HG03097 (cell line): ENCODE data around the gene ADI1.
"Not testable (repeated sequence)": the region's sequence is repeated elsewhere in the genome, so short reads cannot be mapped to it uniquely, and the experiment has no call there.

Source experiments
- ATAC-seq: cut with Tn5 transposase; IDR thresholded peaks from one replicate; pipeline ENCODE4 v1.9.1; 2021; ENCODE audit not compliant: unreplicated experiment, low FRiP score

Gene ADI1

DNA sequence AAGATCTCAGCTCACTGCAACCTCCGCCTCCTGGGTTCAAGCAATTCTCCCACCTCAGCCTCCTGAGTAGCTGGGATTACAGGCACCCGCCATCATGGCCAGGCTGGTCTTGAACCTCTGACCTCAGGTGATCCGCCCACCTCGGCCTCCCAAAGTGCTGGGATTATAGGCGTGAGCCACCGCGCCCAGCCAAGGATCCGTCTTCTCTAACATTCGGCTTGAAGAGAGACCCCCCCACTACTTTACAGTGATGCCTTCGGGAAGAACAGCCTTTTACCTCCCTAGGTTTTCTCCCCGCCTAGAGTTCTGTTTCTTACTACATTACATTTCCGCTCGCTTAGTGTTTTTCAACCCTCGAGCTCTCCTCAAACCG lies 22.6 kb downstream of the ADI1 start:
- not testable (repeated sequence) for ATAC-seq

GRCh38 chr2:3494984-3495666 lies 24.2 kb downstream of the ADI1 start:
- no peak for ATAC-seq

DNA sequence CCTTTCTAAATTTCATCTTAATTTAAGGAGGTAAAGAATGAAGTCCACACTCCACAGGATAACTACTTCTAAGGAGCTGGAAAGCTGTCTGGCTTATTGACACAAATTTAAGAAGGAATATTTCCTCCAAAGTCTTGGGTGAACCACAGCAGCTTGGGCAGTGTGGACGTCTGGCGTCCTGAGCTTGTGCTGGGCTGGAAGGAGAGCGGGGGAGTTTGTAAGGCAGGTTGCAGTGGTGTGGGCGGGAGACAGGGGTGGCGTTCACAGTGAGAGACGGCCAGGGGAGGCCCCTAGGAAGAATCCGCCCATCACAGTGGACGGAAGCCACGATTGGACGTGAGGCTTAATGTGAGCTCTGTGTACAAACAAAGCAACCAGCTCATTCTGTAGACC lies 25.7 kb downstream of the ADI1 start:
- no peak for ATAC-seq

GRCh38 chr2:3492951-3493614 lies 26.2 kb downstream of the ADI1 start:
- ATAC-seq, result no peak

DNA sequence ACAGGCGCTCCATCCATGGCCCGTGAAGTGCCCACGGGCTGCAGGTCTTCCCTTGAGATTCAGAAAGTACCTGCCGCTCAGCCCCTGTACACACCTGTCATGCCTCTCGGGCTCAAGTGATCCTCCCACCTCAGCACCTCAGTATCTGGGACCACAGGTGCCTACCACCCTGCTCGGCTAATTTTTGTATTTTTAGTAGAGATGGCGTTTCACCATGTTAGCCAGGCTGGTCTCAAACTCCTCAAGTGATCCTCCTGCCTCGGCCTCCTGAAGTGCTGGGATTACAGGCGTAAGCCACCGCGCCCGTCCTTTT lies 26.9 kb downstream of the ADI1 start:
- ATAC-seq, result not testable (repeated sequence)

- ATAC-seq, result no peak
These were observed 27.4 kb downstream of the ADI1 start for GRCh38 chr2:3491716-3492474.

- no peak for ATAC-seq
These were observed 28.0 kb downstream of the ADI1 start for GRCh38 chr2:3491306-3491705.

DNA sequence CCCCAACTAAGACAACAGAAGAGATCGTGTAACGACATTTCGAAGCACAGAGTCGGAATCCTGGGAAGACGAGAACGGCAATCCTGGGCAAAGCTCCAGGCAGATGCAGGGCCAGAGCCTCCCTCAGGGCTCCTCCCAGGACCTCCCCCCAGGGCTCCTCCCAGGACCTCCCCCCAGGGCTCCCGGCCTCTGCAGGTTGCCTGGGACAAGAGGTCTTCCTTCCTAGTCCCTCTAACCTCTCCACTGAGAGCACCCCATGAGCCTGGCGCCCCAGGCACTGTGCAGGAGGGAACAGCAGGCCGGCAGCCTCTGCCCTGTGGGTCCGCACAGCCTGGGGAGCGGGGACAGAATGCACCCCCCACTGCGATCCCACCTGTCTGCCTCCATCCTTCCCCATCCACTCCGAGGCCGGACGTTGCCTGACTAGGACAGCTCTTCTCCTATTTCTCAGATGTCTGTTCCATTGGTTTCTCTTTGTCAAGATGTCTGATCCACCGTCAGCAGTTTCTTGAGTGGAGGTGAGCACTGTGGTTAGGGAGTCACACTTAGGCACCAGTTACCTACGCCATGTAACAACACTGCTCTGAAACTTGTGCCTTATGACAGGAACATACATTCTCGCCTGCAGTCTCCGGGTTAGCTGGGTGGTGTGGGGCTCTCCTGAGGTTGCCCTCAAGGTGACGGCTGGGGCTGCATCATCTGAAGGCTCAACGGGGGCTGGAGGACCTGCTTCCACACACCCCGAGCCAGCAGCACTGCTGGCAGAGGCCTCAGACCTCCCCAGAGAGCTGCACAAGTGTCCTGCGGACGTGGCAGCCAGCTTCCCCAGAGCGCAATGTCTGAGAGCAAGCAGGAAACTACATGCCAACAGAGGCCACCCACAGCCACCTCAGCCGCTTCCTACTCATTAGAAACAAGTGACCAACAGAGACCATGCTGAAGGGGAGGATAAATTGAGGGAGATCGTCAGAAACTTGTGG lies 28.9 kb downstream of the ADI1 start:
- no peak for ATAC-seq

DNA sequence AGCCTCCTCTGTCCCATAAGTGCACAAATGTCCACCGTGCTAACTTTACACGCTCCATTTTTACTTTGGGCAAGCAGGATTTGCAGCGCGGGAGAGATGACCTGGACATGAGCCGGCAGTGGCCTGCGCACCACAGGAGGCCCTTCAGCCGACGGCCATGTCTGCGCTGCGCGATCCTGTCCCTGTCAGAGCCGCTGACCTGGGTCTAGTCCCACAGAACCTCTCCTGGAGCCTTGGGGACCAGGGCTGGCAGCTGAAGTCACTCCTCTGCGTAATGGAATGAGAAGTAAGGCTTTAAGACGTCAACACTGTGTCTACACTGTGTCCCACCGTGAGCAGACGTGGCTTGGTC lies 29.6 kb downstream of the ADI1 start:
- ATAC-seq, result no peak

GRCh38 chr2:3488855-3489763 lies 30.2 kb downstream of the ADI1 start:
- no peak for ATAC-seq

DNA sequence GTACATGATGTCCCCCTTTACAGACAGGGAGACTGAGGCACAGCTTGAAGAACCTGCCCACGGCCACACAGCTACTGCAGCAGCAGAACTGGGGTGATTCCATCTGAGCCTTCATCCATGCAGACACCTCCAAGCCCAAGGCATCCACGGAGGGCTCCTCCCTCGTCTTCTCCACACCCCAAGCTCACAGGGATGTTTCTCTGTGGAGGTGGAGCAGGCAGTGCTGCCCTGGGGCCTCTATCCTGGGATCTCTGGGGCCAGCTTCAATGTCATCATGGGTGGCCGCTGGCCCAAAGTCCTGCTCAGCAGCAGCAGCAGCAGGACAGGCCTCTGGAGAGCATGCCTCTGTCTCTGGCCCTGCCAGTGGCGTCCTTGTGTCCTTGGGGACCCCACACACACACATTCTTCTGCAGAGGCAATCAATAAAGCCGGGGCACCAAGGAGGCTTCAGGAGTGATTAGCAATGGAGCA lies 31.2 kb downstream of the ADI1 start:
- ATAC-seq, result no peak

DNA sequence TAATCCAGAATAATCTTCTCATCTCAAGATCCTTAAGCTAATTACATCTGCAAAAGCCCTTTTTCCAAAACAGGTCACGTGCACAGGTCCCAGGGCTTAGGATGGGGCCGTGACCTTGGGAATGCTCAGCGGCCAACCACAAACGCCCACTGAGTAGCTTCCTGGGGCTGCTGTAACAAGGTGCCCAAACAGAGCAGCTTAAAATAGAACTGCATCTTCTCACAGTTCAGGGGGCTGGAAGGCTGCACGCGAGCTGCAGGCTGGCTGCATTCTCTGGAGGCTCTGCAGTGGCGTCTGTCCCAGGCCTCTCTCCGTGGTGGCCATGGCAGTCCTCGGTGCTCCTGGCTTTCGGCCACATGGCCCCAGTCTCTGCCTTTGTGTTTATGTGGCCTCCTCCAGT lies 31.9 kb downstream of the ADI1 start:
- no peak for ATAC-seq

GRCh38 chr2:3487028-3487425 lies 32.3 kb downstream of the ADI1 start:
- no peak for ATAC-seq

- ATAC-seq, result no peak
These were observed 33.0 kb downstream of the ADI1 start for GRCh38 chr2:3486047-3487027.

DNA sequence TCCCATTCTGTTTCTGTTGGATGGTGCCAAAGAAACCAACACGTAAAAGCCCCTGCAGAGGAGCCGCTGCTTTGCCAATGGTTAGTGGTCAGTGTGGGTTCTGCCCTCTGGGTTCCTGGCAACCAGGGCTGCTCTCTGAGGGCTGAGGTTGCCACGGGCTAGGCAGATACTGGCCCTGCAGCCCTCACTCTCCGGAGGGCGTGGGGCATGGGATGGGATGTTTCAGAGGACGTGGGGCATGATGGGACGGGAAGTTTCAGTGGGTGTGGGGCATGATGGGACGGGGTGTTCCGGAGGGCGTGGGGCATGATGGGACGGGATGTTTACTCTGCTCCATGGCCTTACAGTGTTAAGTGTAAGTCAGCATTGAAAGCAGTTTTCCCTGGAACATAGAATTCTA lies 34.2 kb downstream of the ADI1 start:
- ATAC-seq, result no peak

- no peak for ATAC-seq
These were observed 35.1 kb downstream of the ADI1 start for GRCh38 chr2:3483986-3484960.

- peak; percentile 99 for ATAC-seq
These were observed 35.9 kb downstream of the ADI1 start for GRCh38 chr2:3483227-3483985.
